Mesendoderm (in vitro differentiated cells): ENCODE measurements around the gene C9orf50.
"Not testable (repeated sequence)": the region's sequence is repeated elsewhere in the genome, so short reads cannot be mapped to it uniquely, and the experiment has no call there.

ENCODE experiments used
- DNase-seq: peaks from one replicate; pipeline ENCODE4 v3.0.0; 2013
- H2AK5ac ChIP-seq: 2 replicates; pipeline ENCODE4 v1.6.1; 2013; ENCODE audit warnings: low read length, inconsistent platforms
- H2BK120ac ChIP-seq: 2 replicates; pipeline ENCODE4 v1.6.1; 2013; ENCODE audit warnings: low read depth, mild to moderate bottlenecking, low read length, moderate library complexity, mixed read lengths
- H2BK15ac ChIP-seq: replicated peaks from 2 replicates; pipeline ENCODE4 v1.6.1; 2013; ENCODE audit warnings: low read depth, mild to moderate bottlenecking, moderate library complexity
- H2BK5ac ChIP-seq: 2 replicates; pipeline ENCODE4 v1.6.1; 2013; ENCODE audit warnings: low read length, inconsistent platforms
- H3K18ac ChIP-seq: 2 replicates; pipeline ENCODE4 v1.6.1; 2013; ENCODE audit warnings: mild to moderate bottlenecking, low read length, mixed read lengths
- H3K23ac ChIP-seq: one replicate; pipeline ENCODE4 v1.6.1; 2013; ENCODE audit warnings: low read length
- H3K27ac ChIP-seq: 2 replicates; pipeline ENCODE4 v1.5.1; 2013; ENCODE audit warnings: low read depth, mild to moderate bottlenecking, inconsistent platforms, low read length, moderate library complexity
- H3K27me3 ChIP-seq: 2 replicates; pipeline ENCODE4 v1.6.1; 2013; ENCODE audit warnings: low read length, control low read depth, mild to moderate bottlenecking, inconsistent platforms; ENCODE audit not compliant: insufficient read depth, poor library complexity
- H3K36me3 ChIP-seq: 2 replicates; pipeline ENCODE4 v1.6.1; 2013; ENCODE audit warnings: low read length, inconsistent platforms; ENCODE audit not compliant: control insufficient read depth, insufficient read depth
- H3K4ac ChIP-seq: one replicate; pipeline ENCODE4 v1.6.1; 2013; ENCODE audit warnings: low read depth, mild to moderate bottlenecking, low read length, moderate library complexity
- H3K4me1 ChIP-seq: 2 replicates; pipeline ENCODE4 v1.6.1; 2013; ENCODE audit warnings: low read depth, low read length, inconsistent platforms; ENCODE audit not compliant: control insufficient read depth
- H3K4me2 ChIP-seq: 2 replicates; pipeline ENCODE4 v1.6.1; 2013; ENCODE audit warnings: low read length
- H3K4me3 ChIP-seq: 2 replicates; pipeline ENCODE4 v1.5.1; 2013; ENCODE audit warnings: mild to moderate bottlenecking, low read length
- H3K56ac ChIP-seq: one replicate; pipeline ENCODE4 v1.6.1; 2013; ENCODE audit warnings: low read length
- H3K79me1 ChIP-seq: 2 replicates; pipeline ENCODE4 v1.6.1; 2013; ENCODE audit warnings: low read length, inconsistent platforms
- H3K79me2 ChIP-seq: 2 replicates; pipeline ENCODE4 v1.6.1; 2013; ENCODE audit warnings: mild to moderate bottlenecking, low read length; ENCODE audit not compliant: control insufficient read depth, insufficient read depth
- H3K9ac ChIP-seq: 2 replicates; pipeline ENCODE4 v1.6.1; 2013; ENCODE audit warnings: low read length, inconsistent platforms
- H4K5ac ChIP-seq: one replicate; pipeline ENCODE4 v1.6.1; 2013; ENCODE audit warnings: low read length
- H4K8ac ChIP-seq: one replicate; pipeline ENCODE4 v1.6.1; 2013; ENCODE audit warnings: low read depth, mild to moderate bottlenecking, control low read depth, low read length, moderate library complexity
- WGBS: extraction: QIAGEN DNeasy Blood & Tissue Kit; methylation state at CpG from one replicate; pipeline ENCODE4 v1.1.7; 2013; ENCODE audit warnings: low lambda C conversion rate, missing lambda C conversion rate; ENCODE audit not compliant: insufficient coverage; ENCODE audit errors: extremely low coverage; 5-methylcytosine and 5-hydroxymethylcytosine counted together

The C9orf50 gene

DNA sequence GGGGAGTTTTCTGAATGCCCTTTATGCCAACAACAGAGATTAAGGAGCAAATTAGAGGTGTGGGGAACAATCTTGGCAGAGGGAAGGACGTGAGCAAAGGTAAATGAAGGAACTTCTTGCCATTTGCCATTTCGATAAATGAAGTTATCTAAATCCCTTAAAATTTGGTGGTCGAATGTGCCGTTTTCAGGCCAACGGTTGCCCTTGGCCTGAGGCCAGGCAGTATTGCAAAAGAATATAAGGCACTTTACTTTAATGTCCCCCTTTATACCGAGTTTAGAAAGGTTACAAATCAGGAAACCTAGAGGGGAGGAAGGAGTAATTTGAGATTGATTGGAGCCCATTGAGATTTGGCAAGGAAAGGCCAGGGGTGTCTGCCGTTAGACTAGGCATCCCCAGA lies 26.3 kb downstream of the C9orf50 start:
- Histone ChIP-seq H3K4me3 (no peak overlapping the region), H3K27me3 (no peaks in the 10 kb centered on the region), H2BK15ac (no peak overlapping the region), H3K4ac (no peak overlapping the region), H3K18ac (no peak overlapping the region), H2AK5ac (no peak overlapping the region), H3K23ac (no peak overlapping the region), H3K9ac (no peak overlapping the region), H3K4me1 (peaks cover 14% of the 10 kb centered on the region), H3K79me1 (no peaks in the 10 kb centered on the region), H4K5ac (no peak overlapping the region), H3K56ac (no peak overlapping the region), H2BK5ac (no peak overlapping the region), H3K79me2 (no peaks in the 10 kb centered on the region), H2BK120ac (no peak overlapping the region), H3K36me3 (no peaks in the 10 kb centered on the region), H3K27ac (no peak overlapping the region), H3K4me2 (no peak overlapping the region), H4K8ac (no peak overlapping the region)
- no peak for DNase-seq
- WGBS: no CpG with 5 or more reads among the region's 7 CpGs

DNA sequence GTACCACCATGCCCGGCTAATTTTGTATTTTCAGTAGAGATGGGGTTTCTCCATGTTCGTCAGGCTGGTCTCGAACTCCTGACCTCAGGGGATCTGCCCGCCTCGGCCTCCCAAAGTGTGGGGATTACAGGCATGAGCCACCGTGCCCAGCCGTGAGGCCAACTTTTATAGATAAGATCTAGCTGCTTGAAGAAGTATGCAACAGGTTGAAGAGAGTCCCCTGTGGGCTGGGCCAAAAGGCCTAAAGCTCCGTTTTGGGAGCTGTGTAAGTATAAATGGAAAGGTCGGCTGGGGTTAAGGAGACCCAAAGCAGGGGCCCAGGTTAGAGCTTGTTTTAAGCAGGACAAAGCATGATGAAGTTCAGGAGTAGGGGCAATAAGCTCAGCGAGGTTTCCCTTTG lies 28.1 kb downstream of the C9orf50 start:
- not testable (repeated sequence) for H4K5ac ChIP-seq, H2BK120ac ChIP-seq, H3K4me2 ChIP-seq, H3K36me3 ChIP-seq, H3K79me2 ChIP-seq, H4K8ac ChIP-seq, H2AK5ac ChIP-seq, H3K27me3 ChIP-seq, H3K4me3 ChIP-seq, H3K9ac ChIP-seq, DNase-seq, H3K56ac ChIP-seq, H3K4me1 ChIP-seq, H3K23ac ChIP-seq, H2BK15ac ChIP-seq, H3K79me1 ChIP-seq, H3K4ac ChIP-seq, H2BK5ac ChIP-seq, H3K27ac ChIP-seq, H3K18ac ChIP-seq
- WGBS: no CpG with 5 or more reads among the region's 10 CpGs

DNA sequence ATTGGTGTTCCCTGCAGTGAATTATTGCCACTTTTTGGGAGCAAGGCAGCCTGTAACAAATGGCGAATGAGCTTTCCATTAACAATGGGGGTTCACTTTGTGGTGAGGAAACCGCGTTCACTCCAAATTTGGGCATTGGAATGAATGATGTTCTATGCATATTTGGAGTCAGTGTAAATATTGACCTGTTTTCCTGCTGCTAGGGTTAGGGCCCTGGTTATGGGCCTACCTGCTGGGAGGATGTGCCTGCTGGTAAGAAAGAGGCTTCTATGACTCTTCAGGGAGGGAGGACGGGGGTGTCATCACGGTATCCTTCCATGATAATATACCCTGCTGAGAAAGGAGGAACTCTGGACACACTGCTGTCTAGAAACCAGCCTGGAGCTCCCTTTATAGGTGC lies 29.0 kb downstream of the C9orf50 start:
- H3K4me2 ChIP-seq: no peak overlapping the region
- H3K4me1 ChIP-seq: peaks cover 6% of the 10 kb centered on the region
- H3K27ac ChIP-seq: no peak overlapping the region
- no peak overlapping the region for H3K4ac ChIP-seq
- H3K4me3 ChIP-seq: no peak overlapping the region
- H3K36me3 ChIP-seq: no peaks in the 10 kb centered on the region
- H3K56ac ChIP-seq: no peak overlapping the region
- no peak overlapping the region for H3K18ac ChIP-seq
- H3K9ac ChIP-seq: no peak overlapping the region
- no peaks in the 10 kb centered on the region for H3K79me2 ChIP-seq
- H3K27me3 ChIP-seq: no peaks in the 10 kb centered on the region
- H2AK5ac ChIP-seq: no peak overlapping the region
- no peaks in the 10 kb centered on the region for H3K79me1 ChIP-seq
- H2BK15ac ChIP-seq: no peak overlapping the region
- H2BK120ac ChIP-seq: no peak overlapping the region
- DNase-seq: peak; percentile 38
- H4K8ac ChIP-seq: no peak overlapping the region
- no peak overlapping the region for H2BK5ac ChIP-seq
- no peak overlapping the region for H3K23ac ChIP-seq
- no peak overlapping the region for H4K5ac ChIP-seq
- no CpG with 5 or more reads among the region's 5 CpGs for WGBS

DNA sequence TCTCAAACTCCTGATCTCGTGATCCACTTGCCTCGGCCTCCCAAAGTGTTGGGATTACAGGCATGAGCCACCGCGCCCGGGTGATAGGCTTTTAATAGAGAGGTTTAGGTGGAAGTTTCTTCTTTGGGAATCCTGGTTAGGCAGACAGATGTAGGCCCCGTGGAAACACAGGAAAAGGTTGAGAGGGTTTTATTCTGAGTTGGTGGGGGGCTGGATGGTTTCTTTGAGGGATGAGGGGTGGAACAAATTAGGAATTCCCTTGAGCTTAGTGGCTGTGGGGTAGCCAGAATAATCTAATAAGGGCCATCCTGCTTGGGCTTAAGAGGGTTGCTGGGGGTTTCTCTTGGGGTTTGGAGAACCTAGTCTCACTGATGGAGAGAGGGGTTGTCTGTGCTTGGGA lies 30.4 kb downstream of the C9orf50 start:
- H3K4ac ChIP-seq: no peak overlapping the region
- no peak overlapping the region for H4K8ac ChIP-seq
- no peak overlapping the region for H2BK5ac ChIP-seq
- H3K27me3 ChIP-seq: no peaks in the 10 kb centered on the region
- H2BK120ac ChIP-seq: no peak overlapping the region
- WGBS: no CpG with 5 or more reads among the region's 6 CpGs
- H4K5ac ChIP-seq: no peak overlapping the region
- H3K27ac ChIP-seq: no peak overlapping the region
- H3K4me2 ChIP-seq: no peak overlapping the region
- H3K36me3 ChIP-seq: no peaks in the 10 kb centered on the region
- H3K9ac ChIP-seq: no peak overlapping the region
- H3K79me2 ChIP-seq: no peaks in the 10 kb centered on the region
- H3K79me1 ChIP-seq: no peaks in the 10 kb centered on the region
- H3K23ac ChIP-seq: no peak overlapping the region
- H3K4me3 ChIP-seq: no peak overlapping the region
- DNase-seq: no peak
- H3K4me1 ChIP-seq: peaks cover 3% of the 10 kb centered on the region
- H3K56ac ChIP-seq: no peak overlapping the region
- no peak overlapping the region for H2BK15ac ChIP-seq
- no peak overlapping the region for H2AK5ac ChIP-seq
- no peak overlapping the region for H3K18ac ChIP-seq

DNA sequence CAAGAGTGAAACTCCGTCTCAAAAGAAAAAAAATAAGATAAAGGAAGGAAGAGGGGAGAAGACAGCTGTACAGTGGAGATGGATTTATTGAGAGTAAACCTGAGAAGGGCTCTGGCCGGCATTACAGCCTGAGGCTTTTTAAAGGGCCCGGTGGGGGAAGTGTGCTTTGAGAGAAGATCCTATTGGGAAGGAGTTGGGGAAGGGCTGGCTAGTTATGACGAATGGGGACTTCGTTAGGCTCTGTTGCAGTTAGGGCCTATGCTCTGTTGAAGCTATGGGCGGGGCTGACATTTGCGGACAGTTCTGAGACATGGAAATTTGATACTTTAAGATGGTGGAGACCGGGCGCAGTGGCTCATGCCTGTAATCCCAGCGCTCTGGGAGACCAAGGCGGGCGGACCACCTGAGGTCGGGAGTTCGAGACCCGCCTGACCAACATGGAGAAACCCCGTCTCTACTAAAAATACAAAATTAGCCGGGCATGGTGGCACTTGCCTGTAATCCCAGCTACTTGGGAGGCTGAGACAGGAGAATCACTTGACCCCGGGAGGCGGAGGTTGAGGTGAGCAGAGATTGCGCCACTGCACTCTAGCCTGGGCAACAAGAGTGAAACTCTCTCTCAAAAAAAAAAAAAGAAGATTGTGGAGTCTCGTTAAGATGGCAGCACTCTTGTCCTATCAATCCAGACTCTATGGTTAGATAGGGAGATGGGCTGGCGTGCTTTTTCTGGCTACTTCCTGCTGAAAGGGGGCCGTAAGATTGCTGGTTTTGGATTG lies 33.2 kb downstream of the C9orf50 start:
- Histone ChIP-seq H3K56ac (peak overlapping the region; percentile 46), H2AK5ac (no peak overlapping the region), H3K4ac (no peak overlapping the region), H3K36me3 (no peaks in the 10 kb centered on the region), H2BK5ac (no peak overlapping the region), H3K9ac (no peak overlapping the region), H3K4me2 (no peak overlapping the region), H3K79me1 (no peaks in the 10 kb centered on the region), H2BK15ac (no peak overlapping the region), H4K8ac (no peak overlapping the region), H3K4me1 (peaks cover 6% of the 10 kb centered on the region), H4K5ac (no peak overlapping the region), H3K27me3 (no peaks in the 10 kb centered on the region), H3K79me2 (no peaks in the 10 kb centered on the region), H3K4me3 (no peak overlapping the region), H2BK120ac (no peak overlapping the region), H3K23ac (no peak overlapping the region), H3K27ac (no peak overlapping the region), H3K18ac (no peak overlapping the region)
- DNase-seq: peak; percentile 53
- no CpG with 5 or more reads among the region's 23 CpGs for WGBS

DNA sequence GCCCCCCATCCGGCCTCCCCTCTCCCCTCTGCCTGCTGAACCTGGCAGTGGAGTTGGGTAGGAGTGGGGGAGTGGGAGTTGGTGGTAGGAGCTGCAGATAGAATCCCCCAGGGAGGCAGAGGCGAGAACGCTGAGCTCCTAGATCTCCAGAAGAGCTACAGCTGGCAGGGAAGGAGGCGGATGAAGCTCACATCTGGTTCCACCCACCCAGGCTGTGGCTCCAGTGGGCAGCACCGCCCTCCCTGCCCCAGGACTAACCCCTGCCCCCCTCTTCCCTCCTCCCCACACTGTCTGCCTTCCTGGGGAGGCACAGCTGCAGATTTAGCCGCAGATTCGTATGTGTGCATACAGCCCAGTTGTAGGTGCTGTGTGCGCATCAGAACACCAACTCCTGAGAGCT lies 34.2 kb downstream of the C9orf50 start:
- Histone ChIP-seq H3K36me3 (no peaks in the 10 kb centered on the region), H3K4me1 (peaks cover 2% of the 10 kb centered on the region), H3K56ac (peak overlapping the region; percentile 2), H3K18ac (no peak overlapping the region), H2BK5ac (no peak overlapping the region), H3K23ac (no peak overlapping the region), H4K5ac (no peak overlapping the region), H2AK5ac (no peak overlapping the region), H2BK15ac (no peak overlapping the region), H3K79me2 (no peaks in the 10 kb centered on the region), H3K27me3 (no peaks in the 10 kb centered on the region), H3K27ac (no peak overlapping the region), H3K9ac (no peak overlapping the region), H4K8ac (no peak overlapping the region), H3K79me1 (no peaks in the 10 kb centered on the region), H3K4me2 (no peak overlapping the region), H3K4me3 (no peak overlapping the region), H2BK120ac (no peak overlapping the region), H3K4ac (no peak overlapping the region)
- WGBS: no CpG with 5 or more reads among the region's 8 CpGs
- DNase-seq: no peak
